K562 (cell line): ENCODE results near the gene GPRIN2.
"Not testable (repeated sequence)": the region's sequence is repeated elsewhere in the genome, so short reads cannot be mapped to it uniquely, and the experiment has no call there.

Experiments used
- ARID4B ChIP-seq: sonication (generic); formaldehyde crosslinking; IDR thresholded peaks from 2 replicates; pipeline ENCODE4 v1.8.0; 2022; ENCODE audit warnings: mild to moderate bottlenecking, missing genetic modification reagents
- BRCA1 ChIP-seq, 2 experiments: fragments of 450-650 bp in 1 of 2; sonication (generic) in 1 of 2; formaldehyde crosslinking in 1 of 2; IDR thresholded peaks; 2 replicates each; pipeline versions ENCODE4 v1.5.0 to v1.6.1; 2017 to 2020; ENCODE audit warnings: mild to moderate bottlenecking in 1 of 2, missing genetic modification reagents in 1 of 2
- GATAD2A ChIP-seq: fragments of 450-650 bp; IDR thresholded peaks from 2 replicates; pipeline ENCODE4 v1.6.1; 2017
- POLR2G ChIP-seq: fragments of 200-400 bp; formaldehyde crosslinking; IDR thresholded peaks from 2 replicates; pipeline ENCODE4 v1.6.1; 2017; ENCODE audit warnings: low read depth, mild to moderate bottlenecking, antibody characterized with exemption, low read length, moderate library complexity
- ZBTB9 ChIP-seq: fragments of 450-650 bp; formaldehyde crosslinking; IDR thresholded peaks from 2 replicates; pipeline ENCODE4 v1.4.0; 2020; ENCODE audit warnings: mild to moderate bottlenecking, moderate library complexity

- not testable (repeated sequence) for TF ChIP-seq ZBTB9 (CRISPR knock-in tag); BRCA1 (IDR thresholded peaks at IDR 0.05); BRCA1 (CRISPR knock-in tag; IDR thresholded peaks at IDR 0.05); POLR2G; ARID4B (CRISPR knock-in tag); GATAD2A
These were observed 43.7 kb downstream of the GPRIN2 start for GRCh38 chr10:46512725-46513124.
